ENCODE data around the gene ZNF19. TPM values are rescaled to one million over a fixed set of nuclear protein-coding genes. Genes with fewer than 3 reads are reported as not detected.

Gene ZNF19
- total and polyA plus RNA-seq, 3 donors from 2014 or later: 28.4 to 44.6 (median 31.8) TPM

DNA sequence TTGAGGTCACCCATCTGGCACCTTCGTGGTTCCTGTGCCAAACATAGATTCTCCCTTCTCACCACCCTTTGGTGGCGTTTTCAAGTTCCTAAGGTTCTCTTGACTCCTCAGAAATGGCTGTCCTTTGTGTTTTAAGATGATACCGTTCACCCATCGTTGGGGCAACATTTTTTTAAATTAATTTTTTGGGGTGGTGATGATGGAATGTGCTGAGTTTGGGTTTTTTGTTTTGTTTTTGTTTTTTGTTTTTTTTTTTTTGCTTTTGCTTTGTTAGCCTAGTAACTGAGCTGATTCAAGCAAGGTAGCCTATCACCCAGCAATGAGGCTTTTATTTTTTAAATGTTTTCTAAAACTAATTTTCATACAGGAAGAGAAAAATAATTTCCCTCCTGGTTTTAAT, 39.7 kb upstream of the ZNF19 start:
- no peak overlapping the region for H3K4me3 ChIP-seq
- H3K4me1 ChIP-seq: no peaks in the 10 kb centered on the region
- 83 to 87% methylated on average over 4 of the region's 4 CpGs for WGBS, 2 donors

DNA sequence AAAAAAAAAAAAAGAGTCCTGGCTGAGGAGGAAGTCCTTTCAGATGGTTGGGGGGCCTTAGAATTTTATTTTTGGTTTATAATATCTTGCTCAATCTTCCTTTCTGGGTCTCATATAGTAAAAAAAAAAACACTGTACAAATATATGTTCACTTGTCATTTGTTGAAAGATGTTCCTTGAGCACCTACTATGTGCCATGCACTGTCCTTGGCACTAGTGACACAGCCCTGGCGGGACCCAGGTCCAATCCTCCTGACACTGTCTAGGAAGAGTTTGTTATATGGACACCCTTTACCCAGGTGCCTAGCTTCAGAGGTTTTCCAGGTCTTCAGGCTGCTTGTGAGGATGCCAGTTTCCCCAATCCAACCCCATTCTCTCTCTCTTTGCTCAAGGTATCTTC, 39.1 kb upstream of the ZNF19 start:
- Histone ChIP-seq H3K27me3 (no peaks in the 10 kb centered on the region), H3K27ac (no peak overlapping the region), H3K4me1 (no peaks in the 10 kb centered on the region), H3K4me3 (no peak overlapping the region), H3K36me3 (ENCODE audit: low read depth, missing control alignments) (no peaks in the 10 kb centered on the region), H3K9me3 (no peaks in the 10 kb centered on the region)
- intact Hi-C loops (cut with DNase I; ENCODE audit: low total_unique reads): no loop called here
- 86 to 91% methylated on average over 1 of the region's 1 CpG for WGBS, 2 donors
- DNase-seq: no peak
- no peak for TF ChIP-seq POLR2A (IDR thresholded peaks at IDR 0.05)
- TF ChIP-seq, protein P1, sequence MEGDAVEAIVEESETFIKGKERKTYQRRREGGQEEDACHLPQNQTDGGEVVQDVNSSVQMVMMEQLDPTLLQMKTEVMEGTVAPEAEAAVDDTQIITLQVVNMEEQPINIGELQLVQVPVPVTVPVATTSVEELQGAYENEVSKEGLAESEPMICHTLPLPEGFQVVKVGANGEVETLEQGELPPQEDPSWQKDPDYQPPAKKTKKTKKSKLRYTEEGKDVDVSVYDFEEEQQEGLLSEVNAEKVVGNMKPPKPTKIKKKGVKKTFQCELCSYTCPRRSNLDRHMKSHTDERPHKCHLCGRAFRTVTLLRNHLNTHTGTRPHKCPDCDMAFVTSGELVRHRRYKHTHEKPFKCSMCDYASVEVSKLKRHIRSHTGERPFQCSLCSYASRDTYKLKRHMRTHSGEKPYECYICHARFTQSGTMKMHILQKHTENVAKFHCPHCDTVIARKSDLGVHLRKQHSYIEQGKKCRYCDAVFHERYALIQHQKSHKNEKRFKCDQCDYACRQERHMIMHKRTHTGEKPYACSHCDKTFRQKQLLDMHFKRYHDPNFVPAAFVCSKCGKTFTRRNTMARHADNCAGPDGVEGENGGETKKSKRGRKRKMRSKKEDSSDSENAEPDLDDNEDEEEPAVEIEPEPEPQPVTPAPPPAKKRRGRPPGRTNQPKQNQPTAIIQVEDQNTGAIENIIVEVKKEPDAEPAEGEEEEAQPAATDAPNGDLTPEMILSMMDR (IDR thresholded peaks at IDR 0.05): no peak

More for the DNA sequence above, 39.7 kb upstream of the ZNF19 start:
- Histone ChIP-seq H3K36me3 (ENCODE audit: low read depth, missing control alignments) (no peaks in the 10 kb centered on the region), H3K27me3 (no peaks in the 10 kb centered on the region), H3K27ac (no peak overlapping the region), H3K9me3 (no peaks in the 10 kb centered on the region)
- intact Hi-C loops (cut with DNase I; ENCODE audit: low total_unique reads): no loop called here
- TF ChIP-seq POLR2A (IDR thresholded peaks at IDR 0.05): no peak
- TF ChIP-seq, protein P1 (IDR thresholded peaks at IDR 0.05): no peak
- no peak for DNase-seq

DNA sequence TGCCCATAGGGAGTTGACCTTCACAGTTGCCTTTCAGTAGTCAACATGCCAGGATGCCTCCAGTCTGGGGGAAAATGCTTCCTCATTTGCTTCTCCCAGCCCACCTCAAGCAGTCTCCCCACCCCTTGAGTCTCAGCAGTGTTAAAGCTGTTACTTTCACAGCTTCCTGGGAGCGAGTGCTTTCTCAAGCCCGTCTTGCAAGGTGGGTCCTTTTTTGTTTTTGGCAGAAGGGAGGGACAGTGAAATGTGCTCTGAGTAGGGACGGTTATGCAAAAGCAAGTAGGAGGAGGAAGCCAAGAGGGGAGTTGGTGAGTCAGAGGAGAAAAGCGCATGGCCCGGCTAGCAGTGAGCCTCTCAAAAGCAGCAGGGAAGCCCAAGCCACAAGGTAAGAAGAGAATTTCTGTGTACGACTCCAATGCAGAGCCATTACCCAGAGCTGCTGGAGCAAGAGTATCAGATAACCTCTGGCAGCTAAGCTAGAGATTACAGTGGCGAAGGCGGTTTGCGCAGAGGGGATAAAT, 37.0 kb upstream of the ZNF19 start, which contains the start of gene CHST4:
TSS of gene CHST4 (plus strand) at position 316 of the 521 bp plus-strand sequence. CDS start 10,252 bp downstream, outside the sequence.
- WGBS, 2 donors: 21 to 40% methylated on average over 9 of the region's 9 CpGs
- H3K4me1 ChIP-seq: no peaks in the 10 kb centered on the region
- TF ChIP-seq POLR2A (IDR thresholded peaks at IDR 0.05): no peak
- TF ChIP-seq, protein P1 (IDR thresholded peaks at IDR 0.05): no peak
- H3K9me3 ChIP-seq: no peaks in the 10 kb centered on the region
- no peak within 1 kb of the TSS for H3K4me3 ChIP-seq
- intact Hi-C loops (cut with DNase I; ENCODE audit: low total_unique reads): no loop called here
- H3K27me3 ChIP-seq: no peaks in the 10 kb centered on the region
- no peak for DNase-seq
- H3K36me3 ChIP-seq (ENCODE audit: low read depth, missing control alignments): no peaks in the 10 kb centered on the region
- H3K27ac ChIP-seq: no peak within 1 kb of the TSS

DNA sequence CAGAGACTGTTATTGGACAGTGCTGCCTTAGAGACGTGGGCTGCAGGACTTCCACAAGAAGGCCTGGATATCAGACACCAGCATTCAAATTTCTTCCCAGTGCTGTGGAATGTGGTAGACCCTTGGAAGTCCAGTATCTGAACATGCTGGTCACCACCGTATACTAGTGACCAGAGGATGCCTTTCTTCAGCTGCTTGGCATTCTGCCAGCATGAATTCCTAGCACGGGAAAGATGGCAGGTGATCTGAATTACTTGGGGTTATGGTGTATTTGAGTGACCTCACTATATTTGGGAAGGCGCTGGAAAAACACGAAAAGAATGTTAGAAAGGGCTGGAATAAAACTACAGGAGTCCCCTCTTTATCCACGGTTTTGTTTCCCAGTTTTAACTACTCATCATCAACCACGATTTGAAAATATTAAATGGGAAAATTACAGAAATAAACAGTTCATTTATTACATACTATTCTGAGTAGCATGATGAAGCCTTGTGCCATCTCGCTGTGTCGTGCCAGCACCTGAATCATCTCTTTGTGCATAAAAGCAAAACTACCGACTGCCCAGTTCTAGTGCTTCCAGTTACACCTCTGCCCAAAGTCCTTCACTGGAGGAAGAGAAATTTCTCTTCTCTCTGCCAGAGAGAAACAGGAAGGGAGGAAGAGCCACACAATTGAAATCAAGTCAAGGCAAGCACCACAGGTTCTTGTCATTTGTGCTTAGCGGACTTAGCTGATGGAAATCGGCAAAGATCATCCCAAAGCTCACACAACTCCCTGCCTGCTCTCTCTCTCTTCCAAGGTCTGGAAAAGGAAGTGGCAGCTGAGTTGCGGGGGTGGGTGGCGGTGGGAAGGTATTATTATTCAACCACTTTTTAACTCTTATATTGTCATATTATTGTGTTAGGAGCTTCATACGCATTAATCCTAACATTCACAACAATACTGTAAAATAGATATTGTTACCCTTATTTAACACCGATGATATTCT, 35.7 kb upstream of the ZNF19 start:
- H3K27ac ChIP-seq: no peak overlapping the region
- no peaks in the 10 kb centered on the region for H3K27me3 ChIP-seq
- no peaks in the 10 kb centered on the region for H3K4me1 ChIP-seq
- DNase-seq: no peak
- TF ChIP-seq, protein P1 (IDR thresholded peaks at IDR 0.05): no peak
- TF ChIP-seq POLR2A (IDR thresholded peaks at IDR 0.05): no peak
- H3K4me3 ChIP-seq: no peak overlapping the region
- intact Hi-C loops (cut with DNase I; ENCODE audit: low total_unique reads): no loop called here
- H3K9me3 ChIP-seq: no peaks in the 10 kb centered on the region
- no peaks in the 10 kb centered on the region for H3K36me3 ChIP-seq (ENCODE audit: low read depth, missing control alignments)
- 64% methylated on average over 16 of the region's 16 CpGs for WGBS, 2 donors

Measured in testis (tissue), 3 donors.